ENCODE results near the gene VPS37B. TPM values are rescaled to one million over a fixed set of nuclear protein-coding genes. Genes with fewer than 3 reads are reported as not detected.

The VPS37B gene
- total and polyA plus RNA-seq, 4 experiments from 2014 or later, result 18.8 to 23.7 (median 22.2) TPM

DNA sequence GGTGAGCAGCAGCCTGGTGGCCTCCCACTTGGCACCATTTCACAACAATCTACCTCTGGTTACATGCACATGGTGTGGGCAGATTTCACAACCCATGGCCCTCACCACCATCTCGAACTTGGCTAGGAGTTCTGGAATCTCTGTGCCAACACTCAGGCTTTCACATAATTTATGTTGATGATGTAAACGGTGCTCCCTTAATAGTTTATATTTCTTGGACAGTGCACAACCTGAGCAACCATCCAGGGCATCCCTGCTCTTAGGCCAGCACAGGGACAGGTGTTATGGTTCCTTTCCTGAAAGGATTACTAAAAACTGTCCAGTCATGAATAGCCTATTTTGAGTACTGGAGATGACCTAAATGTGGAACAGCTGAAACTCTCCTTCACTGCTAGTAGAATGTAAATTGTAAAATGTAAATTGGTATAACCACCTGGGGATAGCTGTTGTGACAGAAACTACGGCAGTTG lies 41.7 kb upstream of the VPS37B start:
- no peak for DNase-seq
- no peak overlapping the region for H3K4me3 ChIP-seq (ENCODE audit: low read length in 2 of 2)
- intact Hi-C loops (cut with micrococcal nuclease), result no loop called here
- ChIA-PET CTCF (ENCODE audit: partially characterized antibody) (no interaction called here), POLR2A (ENCODE audit: partially characterized antibody) (no interaction called here)
- no peaks in the 10 kb centered on the region for H3K4me1 ChIP-seq (ENCODE audit: insufficient read depth, low read length)
- H3K36me3 Mint-ChIP-seq, result no peaks in the 10 kb centered on the region
- H3K27me3 ChIP-seq (ENCODE audit: insufficient read depth, low read length), result no peaks in the 10 kb centered on the region
- no peaks in the 10 kb centered on the region for H3K9me3 Mint-ChIP-seq
- H3K4me3 Mint-ChIP-seq, result no peak overlapping the region
- H3K36me3 ChIP-seq (ENCODE audit: insufficient read depth, low read length), result no peaks in the 10 kb centered on the region
- peaks cover 0 to 2% (median 0%) of the 10 kb centered on the region in 4 donors for H3K4me1 Mint-ChIP-seq
- H3K9me3 ChIP-seq (ENCODE audit: control insufficient read depth in 1 of 2, low read length in 2 of 2), result no peaks in the 10 kb centered on the region
- H3K27me3 Mint-ChIP-seq, result no peaks in the 10 kb centered on the region
- H3K27ac ChIP-seq (ENCODE audit: low read depth, low read length), result no peak overlapping the region
- H3K27ac Mint-ChIP-seq, result no peak overlapping the region

DNA sequence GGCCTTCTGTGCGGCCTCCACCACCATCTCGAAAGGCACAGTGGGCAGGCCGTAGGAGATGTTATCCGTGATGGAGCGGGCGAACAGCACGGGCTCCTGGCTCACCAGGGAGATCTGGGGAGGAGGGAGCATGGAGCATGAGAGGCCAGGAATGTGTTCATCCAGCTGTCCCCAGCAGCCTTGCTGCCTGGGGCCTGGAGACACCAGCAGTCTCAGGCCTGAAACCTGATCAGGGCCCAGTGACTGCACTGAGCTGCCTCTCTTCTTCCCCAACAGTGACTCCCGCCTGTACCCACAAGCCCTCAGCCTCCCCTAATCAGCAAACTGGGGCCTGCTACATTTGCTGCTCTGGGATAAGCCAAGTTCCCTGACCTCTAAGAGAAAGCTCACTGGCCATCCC lies 39.4 kb upstream of the VPS37B start:
- H3K27me3 Mint-ChIP-seq, result no peaks in the 10 kb centered on the region
- no peaks in the 10 kb centered on the region for H3K36me3 Mint-ChIP-seq
- H3K27ac ChIP-seq (ENCODE audit: low read depth, low read length), result no peak overlapping the region

DNA sequence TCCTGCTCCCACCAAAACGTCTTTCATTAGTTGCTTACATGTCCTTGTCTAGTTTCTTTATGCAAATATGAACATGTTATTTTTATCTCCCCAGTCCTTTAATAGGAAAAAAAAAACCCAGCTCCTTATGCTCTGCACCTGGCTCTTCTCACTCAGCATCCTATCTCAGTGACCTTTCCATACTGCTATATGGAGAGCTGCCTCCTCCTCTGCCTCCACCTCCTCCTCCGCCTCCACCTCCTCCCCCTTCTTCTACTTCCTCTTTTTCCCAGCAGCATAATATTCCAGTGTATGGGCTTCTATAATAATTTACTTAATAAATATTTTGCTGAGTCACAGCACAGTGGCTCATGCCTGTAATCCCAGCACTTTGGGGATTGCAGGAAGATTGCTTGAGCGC lies 38.8 kb upstream of the VPS37B start:
- no peak for DNase-seq
- Histone ChIP-seq H3K9me3 (ENCODE audit: control insufficient read depth in 1 of 2, low read length in 2 of 2) (no peaks in the 10 kb centered on the region), H3K27ac (ENCODE audit: low read depth, low read length) (no peak overlapping the region), H3K4me1 (ENCODE audit: insufficient read depth, low read length) (no peaks in the 10 kb centered on the region), H3K27me3 (ENCODE audit: insufficient read depth, low read length) (no peaks in the 10 kb centered on the region), H3K36me3 (ENCODE audit: insufficient read depth, low read length) (no peaks in the 10 kb centered on the region), H3K4me3 (ENCODE audit: low read length in 2 of 2) (no peak overlapping the region)
- ChIA-PET CTCF (ENCODE audit: partially characterized antibody) (no interaction called here), POLR2A (ENCODE audit: partially characterized antibody) (interaction anchor here (0.6 kb wide), 1 partner anchor 132 kb away, joined by 3 read pairs; no protein-coding TSS in a partner anchor)
- Mint-ChIP-seq H3K27me3 (no peaks in the 10 kb centered on the region), H3K36me3 (no peaks in the 10 kb centered on the region), H3K4me3 (no peak overlapping the region), H3K9me3 (peaks cover 0 to 2% (median 0%) of the 10 kb centered on the region in 8 donors), H3K27ac (no peak overlapping the region), H3K4me1 (no peaks in the 10 kb centered on the region)
- intact Hi-C loops (cut with micrococcal nuclease), result no loop called here

More for the DNA sequence above, 39.4 kb upstream of the VPS37B start:
- Mint-ChIP-seq H3K27ac (no peak overlapping the region), H3K4me1 (no peaks in the 10 kb centered on the region), H3K4me3 (no peak overlapping the region), H3K9me3 (peaks cover 0 to 2% (median 0%) of the 10 kb centered on the region in 8 donors)
- POLR2A ChIA-PET (ENCODE audit: partially characterized antibody), result interaction anchor here (0.6 kb wide), 1 partner anchor 133 kb away, joined by 3 read pairs; no protein-coding TSS in a partner anchor
- intact Hi-C loops (cut with micrococcal nuclease), result no loop called here
- no peaks in the 10 kb centered on the region for H3K27me3 ChIP-seq (ENCODE audit: insufficient read depth, low read length)
- H3K9me3 ChIP-seq (ENCODE audit: control insufficient read depth in 1 of 2, low read length in 2 of 2), result no peaks in the 10 kb centered on the region
- no peaks in the 10 kb centered on the region for H3K36me3 ChIP-seq (ENCODE audit: insufficient read depth, low read length)
- CTCF ChIA-PET (ENCODE audit: partially characterized antibody), result interaction anchor here (0.8 kb wide), 1 partner anchor 142 kb away, joined by 3 read pairs; no protein-coding TSS in a partner anchor
- no peak for DNase-seq
- no peaks in the 10 kb centered on the region for H3K4me1 ChIP-seq (ENCODE audit: insufficient read depth, low read length)
- H3K4me3 ChIP-seq (ENCODE audit: low read length in 2 of 2), result no peak overlapping the region

DNA sequence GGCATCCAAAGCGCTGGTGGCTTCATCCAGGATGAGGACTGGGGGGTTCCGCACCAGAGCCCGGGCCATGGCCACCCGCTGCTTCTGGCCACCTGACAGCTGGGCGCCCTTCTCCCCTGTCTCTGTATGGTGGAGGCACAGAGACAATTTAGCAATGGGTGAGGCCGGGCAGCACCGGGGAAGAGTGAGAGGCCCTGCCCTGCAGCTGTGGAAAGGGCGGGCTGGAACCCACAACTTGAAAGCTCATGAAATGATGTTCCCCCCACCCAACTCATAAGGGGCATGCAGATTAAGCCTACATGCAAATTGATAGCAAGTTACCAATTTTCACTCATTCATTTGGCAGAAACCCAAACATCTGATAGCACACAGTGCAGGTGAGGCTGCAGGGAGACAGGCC lies 36.3 kb upstream of the VPS37B start:
- Histone ChIP-seq H3K4me3 (ENCODE audit: low read length in 2 of 2) (no peak overlapping the region), H3K36me3 (ENCODE audit: insufficient read depth, low read length) (no peaks in the 10 kb centered on the region), H3K27me3 (ENCODE audit: insufficient read depth, low read length) (no peaks in the 10 kb centered on the region), H3K27ac (ENCODE audit: low read depth, low read length) (no peak overlapping the region), H3K9me3 (ENCODE audit: control insufficient read depth in 1 of 2, low read length in 2 of 2) (no peaks in the 10 kb centered on the region), H3K4me1 (ENCODE audit: insufficient read depth, low read length) (no peaks in the 10 kb centered on the region)
- Mint-ChIP-seq H3K4me1 (no peaks in the 10 kb centered on the region), H3K36me3 (no peaks in the 10 kb centered on the region), H3K27ac (no peak overlapping the region), H3K27me3 (no peaks in the 10 kb centered on the region), H3K9me3 (peaks cover 0 to 2% (median 0%) of the 10 kb centered on the region in 8 donors), H3K4me3 (no peak overlapping the region)
- intact Hi-C loops (cut with micrococcal nuclease), result no loop called here
- ChIA-PET CTCF (ENCODE audit: partially characterized antibody) (no interaction called here), POLR2A (ENCODE audit: partially characterized antibody) (no interaction called here)
- no peak for DNase-seq

DNA sequence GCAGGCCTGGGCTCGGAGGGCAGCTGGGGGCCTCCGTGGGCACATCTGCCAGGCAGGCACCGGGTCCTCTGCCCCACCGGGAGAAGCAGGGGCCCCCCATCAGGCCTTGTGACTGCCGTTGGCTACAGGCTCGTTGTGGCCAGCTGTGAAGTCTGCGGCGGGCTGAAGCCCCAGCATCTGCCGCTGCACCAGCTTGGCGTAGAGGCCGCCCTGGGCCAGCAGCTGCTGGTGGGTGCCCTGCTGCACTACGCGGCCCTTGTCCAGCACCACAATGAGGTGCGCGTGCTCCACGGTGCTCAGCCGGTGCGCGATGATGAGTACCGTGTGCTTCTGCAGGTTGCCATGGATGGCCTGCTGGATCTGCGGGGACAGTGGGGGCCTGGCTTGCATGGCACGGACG lies 33.9 kb upstream of the VPS37B start:
- no peaks in the 10 kb centered on the region for H3K36me3 Mint-ChIP-seq
- H3K4me1 Mint-ChIP-seq, result no peaks in the 10 kb centered on the region

DNA sequence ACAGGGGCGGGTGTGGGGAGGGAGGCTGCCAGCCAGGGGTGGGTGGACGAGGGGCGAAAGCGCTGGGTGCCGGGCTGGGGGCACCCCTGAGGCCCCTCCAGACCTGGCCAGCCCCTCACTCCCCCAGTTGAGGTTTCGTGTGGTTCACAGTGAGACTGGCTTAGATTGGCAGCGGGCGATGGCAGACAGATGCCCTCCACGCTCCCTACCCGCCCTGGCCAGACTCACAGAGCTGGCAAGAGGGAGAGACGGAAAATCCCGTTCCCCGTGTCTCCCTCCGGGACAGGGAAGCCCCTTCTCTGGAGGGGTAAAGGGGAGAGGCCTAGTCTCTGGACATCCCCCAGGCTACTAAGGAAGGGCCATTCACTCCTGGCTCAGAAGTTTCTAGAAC lies 33.2 kb upstream of the VPS37B start:
- H3K36me3 Mint-ChIP-seq, result no peaks in the 10 kb centered on the region
- no peaks in the 10 kb centered on the region for H3K27me3 Mint-ChIP-seq
- intact Hi-C loops (cut with micrococcal nuclease), result no loop called here
- POLR2A ChIA-PET (ENCODE audit: partially characterized antibody), result no interaction called here
- no peak overlapping the region for H3K4me3 Mint-ChIP-seq
- no peaks in the 10 kb centered on the region for H3K4me1 Mint-ChIP-seq
- no peak overlapping the region for H3K27ac ChIP-seq (ENCODE audit: low read depth, low read length)
- DNase-seq, result no peak
- peaks cover 0 to 2% (median 0%) of the 10 kb centered on the region in 8 donors for H3K9me3 Mint-ChIP-seq
- no peaks in the 10 kb centered on the region for H3K36me3 ChIP-seq (ENCODE audit: insufficient read depth, low read length)
- no peaks in the 10 kb centered on the region for H3K27me3 ChIP-seq (ENCODE audit: insufficient read depth, low read length)
- H3K27ac Mint-ChIP-seq, result no peak overlapping the region
- CTCF ChIA-PET (ENCODE audit: partially characterized antibody), result interaction anchor here (2.2 kb wide), 1 partner anchor 16 kb away, joined by 7 read pairs; no protein-coding TSS in a partner anchor
- H3K4me1 ChIP-seq (ENCODE audit: insufficient read depth, low read length), result no peaks in the 10 kb centered on the region
- H3K9me3 ChIP-seq (ENCODE audit: control insufficient read depth in 1 of 2, low read length in 2 of 2), result no peaks in the 10 kb centered on the region
- no peak overlapping the region for H3K4me3 ChIP-seq (ENCODE audit: low read length in 2 of 2)

More for the DNA sequence above, 33.9 kb upstream of the VPS37B start:
- Histone ChIP-seq H3K36me3 (ENCODE audit: insufficient read depth, low read length) (no peaks in the 10 kb centered on the region), H3K4me3 (ENCODE audit: low read length in 2 of 2) (no peak overlapping the region), H3K4me1 (ENCODE audit: insufficient read depth, low read length) (no peaks in the 10 kb centered on the region), H3K9me3 (ENCODE audit: control insufficient read depth in 1 of 2, low read length in 2 of 2) (no peaks in the 10 kb centered on the region), H3K27me3 (ENCODE audit: insufficient read depth, low read length) (no peaks in the 10 kb centered on the region), H3K27ac (ENCODE audit: low read depth, low read length) (no peak overlapping the region)
- CTCF ChIA-PET (ENCODE audit: partially characterized antibody), result interaction anchor here (1.3 to 2.2 kb wide), 2 partner anchors 15 to 56 kb away, joined by 3 to 7 read pairs; no protein-coding TSS in a partner anchor
- POLR2A ChIA-PET (ENCODE audit: partially characterized antibody), result no interaction called here
- DNase-seq, result no peak
- intact Hi-C loops (cut with micrococcal nuclease), result no loop called here
- Mint-ChIP-seq H3K27me3 (no peaks in the 10 kb centered on the region), H3K9me3 (peaks cover 0 to 2% (median 0%) of the 10 kb centered on the region in 8 donors), H3K4me3 (no peak overlapping the region), H3K27ac (no peak overlapping the region)

DNA sequence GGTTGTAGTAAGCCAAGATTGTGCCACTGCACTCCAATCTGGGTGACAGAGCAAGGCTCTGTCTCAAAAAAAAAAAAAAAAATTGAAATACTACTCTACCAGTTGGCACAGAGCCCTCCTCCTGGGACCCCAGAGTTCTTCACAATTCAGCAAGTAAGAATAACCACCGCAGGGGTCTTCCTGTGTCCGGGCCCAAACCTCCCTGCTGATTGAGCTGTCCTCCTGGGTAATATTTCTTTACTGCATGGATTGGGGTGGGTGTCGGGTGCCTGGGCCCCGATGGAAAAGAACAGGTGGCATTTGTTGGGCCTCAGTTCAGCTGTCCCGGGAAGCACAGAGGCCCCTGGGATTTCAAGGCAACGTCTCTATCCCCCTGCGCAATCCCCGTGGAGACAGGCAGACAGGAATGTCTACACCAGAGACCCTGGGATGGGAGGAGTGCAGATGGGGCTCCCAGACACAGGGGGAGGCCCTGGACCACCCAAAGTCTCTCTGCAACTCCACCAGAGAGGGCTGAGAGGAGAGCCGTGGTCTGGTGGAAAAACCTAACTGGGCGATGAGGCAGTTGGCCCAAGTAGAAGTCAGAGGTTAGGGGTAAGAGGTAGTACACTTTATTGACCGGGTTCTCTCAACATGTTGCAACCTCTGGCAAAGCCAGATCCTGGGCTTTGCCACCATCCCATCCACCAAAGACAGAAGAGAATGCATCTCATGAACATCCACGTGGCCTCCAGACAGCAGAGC lies 32.7 kb upstream of the VPS37B start:
- no peaks in the 10 kb centered on the region for H3K36me3 Mint-ChIP-seq
- Histone ChIP-seq H3K27ac (ENCODE audit: low read depth, low read length) (no peak overlapping the region), H3K27me3 (ENCODE audit: insufficient read depth, low read length) (no peaks in the 10 kb centered on the region), H3K4me3 (ENCODE audit: low read length in 2 of 2) (no peak overlapping the region), H3K9me3 (ENCODE audit: control insufficient read depth in 1 of 2, low read length in 2 of 2) (no peaks in the 10 kb centered on the region), H3K36me3 (ENCODE audit: insufficient read depth, low read length) (no peaks in the 10 kb centered on the region), H3K4me1 (ENCODE audit: insufficient read depth, low read length) (no peaks in the 10 kb centered on the region)
- POLR2A ChIA-PET (ENCODE audit: partially characterized antibody), result no interaction called here
- no peak overlapping the region for H3K4me3 Mint-ChIP-seq
- intact Hi-C loops (cut with micrococcal nuclease), result no loop called here
- CTCF ChIA-PET (ENCODE audit: partially characterized antibody), result no interaction called here
- no peaks in the 10 kb centered on the region for H3K27me3 Mint-ChIP-seq
- H3K27ac Mint-ChIP-seq, result no peak overlapping the region
- no peak for DNase-seq
- H3K9me3 Mint-ChIP-seq, result peaks cover 0 to 2% (median 0%) of the 10 kb centered on the region in 8 donors
- no peaks in the 10 kb centered on the region for H3K4me1 Mint-ChIP-seq

Data from CD4-positive, alpha-beta memory T cell (primary cell).